Stomach (tissue), 4 donors: ENCODE results near the gene TMTC2.

Source experiments
- POLR2A ChIP-seq, 4 donors: fragments of 450-650 bp; IDR thresholded peaks; one replicate each; pipeline ENCODE4 v1.6.1; 2016; ENCODE audit warnings: antibody characterized with exemption in 4 of 4, control low read depth in 2 of 4, mild to moderate bottlenecking in 1 of 4, moderate library complexity in 1 of 4
- POLR2AphosphoS5 ChIP-seq, 3 donors: sonication (generic); formaldehyde crosslinking; IDR thresholded peaks; one replicate each; pipeline ENCODE4 v1.6.1; 2016; ENCODE audit warnings: antibody characterized with exemption in 3 of 3
- TF ChIP-seq, protein P1 (sequence below), 7 experiments: fragments of 450-650 bp in 4 of 7; fragments of 200-600 bp in 3 of 7; sonication (generic) in 3 of 7; IDR thresholded peaks; one replicate each; pipeline ENCODE4 v1.5.1; 2016 to 2019; ENCODE audit warnings: antibody characterized with exemption in 7 of 7, control low read depth in 2 of 7, mild to moderate bottlenecking in 1 of 7

DNA sequence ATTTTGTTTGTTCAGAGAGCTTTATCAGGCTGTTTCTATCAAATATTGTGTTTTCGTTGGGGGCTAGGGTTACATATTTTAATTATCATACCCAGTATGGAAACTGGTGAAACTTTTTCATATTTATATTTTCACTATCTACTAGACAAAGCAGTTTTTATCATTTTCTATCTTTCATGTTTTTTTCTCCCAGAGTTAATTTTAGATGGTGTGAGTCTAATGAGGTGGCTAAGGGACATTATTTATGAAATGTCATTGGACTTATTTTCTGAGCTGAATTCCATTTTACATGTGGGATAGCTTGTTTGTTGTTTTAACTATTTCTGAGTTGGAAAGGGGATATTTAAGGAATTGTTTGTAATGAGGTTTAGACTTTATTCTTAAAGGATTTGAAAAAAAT lies 100.3 kb downstream of the TMTC2 start:
- TF ChIP-seq, protein P1, sequence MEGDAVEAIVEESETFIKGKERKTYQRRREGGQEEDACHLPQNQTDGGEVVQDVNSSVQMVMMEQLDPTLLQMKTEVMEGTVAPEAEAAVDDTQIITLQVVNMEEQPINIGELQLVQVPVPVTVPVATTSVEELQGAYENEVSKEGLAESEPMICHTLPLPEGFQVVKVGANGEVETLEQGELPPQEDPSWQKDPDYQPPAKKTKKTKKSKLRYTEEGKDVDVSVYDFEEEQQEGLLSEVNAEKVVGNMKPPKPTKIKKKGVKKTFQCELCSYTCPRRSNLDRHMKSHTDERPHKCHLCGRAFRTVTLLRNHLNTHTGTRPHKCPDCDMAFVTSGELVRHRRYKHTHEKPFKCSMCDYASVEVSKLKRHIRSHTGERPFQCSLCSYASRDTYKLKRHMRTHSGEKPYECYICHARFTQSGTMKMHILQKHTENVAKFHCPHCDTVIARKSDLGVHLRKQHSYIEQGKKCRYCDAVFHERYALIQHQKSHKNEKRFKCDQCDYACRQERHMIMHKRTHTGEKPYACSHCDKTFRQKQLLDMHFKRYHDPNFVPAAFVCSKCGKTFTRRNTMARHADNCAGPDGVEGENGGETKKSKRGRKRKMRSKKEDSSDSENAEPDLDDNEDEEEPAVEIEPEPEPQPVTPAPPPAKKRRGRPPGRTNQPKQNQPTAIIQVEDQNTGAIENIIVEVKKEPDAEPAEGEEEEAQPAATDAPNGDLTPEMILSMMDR (IDR thresholded peaks at IDR 0.05), result no peak
- no peak for TF ChIP-seq POLR2AphosphoS5 (IDR thresholded peaks at IDR 0.05)
- no peak for TF ChIP-seq POLR2A (IDR thresholded peaks at IDR 0.05)
